LNCAP (cell line): ENCODE measurements around the gene NFATC1.

Experiments used
- TF ChIP-seq, protein P1 (sequence below): fragments of 450-650 bp; IDR thresholded peaks from 2 replicates; pipeline ENCODE4 v1.5.1; 2017; ENCODE audit warnings: mild to moderate bottlenecking

Gene NFATC1

DNA sequence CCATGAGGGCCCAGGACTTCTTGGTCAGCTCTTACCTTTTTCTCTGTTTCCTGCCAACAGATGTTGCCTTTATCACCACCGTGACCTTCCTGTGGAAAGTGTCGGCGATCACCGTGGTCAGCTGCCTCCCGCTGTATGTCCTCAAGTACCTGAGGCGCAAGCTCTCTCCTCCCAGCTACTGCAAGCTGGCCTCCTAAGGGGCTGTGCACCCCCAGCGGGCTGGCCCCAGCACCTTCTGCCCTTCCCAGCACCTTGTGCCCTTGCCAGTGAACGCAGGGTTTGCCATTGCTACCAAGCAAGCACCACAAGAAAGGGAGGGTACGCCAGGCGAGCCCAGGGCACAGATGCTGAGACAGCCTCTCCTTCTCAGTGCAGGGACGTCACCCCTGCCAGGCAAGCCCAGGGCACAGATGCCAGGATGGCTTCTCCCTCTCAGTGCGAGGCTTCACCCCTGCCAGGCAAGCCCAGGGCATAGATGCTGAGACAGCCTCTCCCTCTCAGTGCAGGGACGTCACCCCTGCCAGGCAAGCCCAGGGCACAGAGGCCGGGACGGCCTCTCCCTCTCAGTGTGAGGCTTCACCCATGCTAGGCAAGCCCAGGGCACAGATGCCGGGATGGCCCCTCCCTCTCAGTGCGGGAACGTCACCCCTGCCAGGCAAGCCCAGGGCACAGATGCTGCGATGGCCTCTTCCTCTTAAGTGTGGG is 18.4 kb upstream of the NFATC1 start:
- TF ChIP-seq, protein P1, sequence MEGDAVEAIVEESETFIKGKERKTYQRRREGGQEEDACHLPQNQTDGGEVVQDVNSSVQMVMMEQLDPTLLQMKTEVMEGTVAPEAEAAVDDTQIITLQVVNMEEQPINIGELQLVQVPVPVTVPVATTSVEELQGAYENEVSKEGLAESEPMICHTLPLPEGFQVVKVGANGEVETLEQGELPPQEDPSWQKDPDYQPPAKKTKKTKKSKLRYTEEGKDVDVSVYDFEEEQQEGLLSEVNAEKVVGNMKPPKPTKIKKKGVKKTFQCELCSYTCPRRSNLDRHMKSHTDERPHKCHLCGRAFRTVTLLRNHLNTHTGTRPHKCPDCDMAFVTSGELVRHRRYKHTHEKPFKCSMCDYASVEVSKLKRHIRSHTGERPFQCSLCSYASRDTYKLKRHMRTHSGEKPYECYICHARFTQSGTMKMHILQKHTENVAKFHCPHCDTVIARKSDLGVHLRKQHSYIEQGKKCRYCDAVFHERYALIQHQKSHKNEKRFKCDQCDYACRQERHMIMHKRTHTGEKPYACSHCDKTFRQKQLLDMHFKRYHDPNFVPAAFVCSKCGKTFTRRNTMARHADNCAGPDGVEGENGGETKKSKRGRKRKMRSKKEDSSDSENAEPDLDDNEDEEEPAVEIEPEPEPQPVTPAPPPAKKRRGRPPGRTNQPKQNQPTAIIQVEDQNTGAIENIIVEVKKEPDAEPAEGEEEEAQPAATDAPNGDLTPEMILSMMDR: no peak

DNA sequence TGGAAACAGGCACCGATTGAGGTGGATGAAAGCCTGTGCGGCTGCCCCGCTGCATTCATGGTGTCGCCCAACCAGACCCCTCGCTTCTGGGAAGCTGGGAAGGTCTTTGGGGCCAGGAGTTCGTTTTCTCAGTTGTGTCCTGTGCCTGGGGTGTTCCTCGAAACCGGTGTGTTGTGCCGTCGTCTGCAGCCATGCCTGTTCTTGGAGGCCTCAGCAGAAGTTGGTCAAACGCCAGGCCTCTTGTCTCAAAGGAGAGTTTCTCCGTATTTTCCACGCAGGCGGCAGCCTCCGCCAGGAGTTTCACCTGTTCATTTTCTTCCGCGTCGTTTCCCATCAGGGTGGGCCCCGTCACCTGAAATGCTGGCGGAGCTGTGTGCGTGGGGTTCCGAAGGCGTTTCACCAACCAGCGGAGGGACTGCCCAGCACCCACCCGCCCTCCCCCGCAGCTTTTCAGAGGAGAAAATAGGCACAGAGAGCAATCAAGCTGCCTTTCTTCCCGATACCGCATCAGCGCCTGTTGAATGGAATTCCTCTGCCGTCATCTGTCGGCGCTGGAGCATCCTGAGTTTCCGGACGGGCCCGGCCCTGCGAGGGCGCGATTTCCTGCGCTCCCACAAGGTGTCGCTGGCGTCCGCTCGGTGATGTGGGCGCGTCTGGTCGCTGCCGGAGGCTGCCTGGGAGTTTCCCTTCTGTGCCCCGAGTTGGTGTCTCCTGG is 17.0 kb upstream of the NFATC1 start:
- TF ChIP-seq, protein P1: peak; percentile 95

DNA sequence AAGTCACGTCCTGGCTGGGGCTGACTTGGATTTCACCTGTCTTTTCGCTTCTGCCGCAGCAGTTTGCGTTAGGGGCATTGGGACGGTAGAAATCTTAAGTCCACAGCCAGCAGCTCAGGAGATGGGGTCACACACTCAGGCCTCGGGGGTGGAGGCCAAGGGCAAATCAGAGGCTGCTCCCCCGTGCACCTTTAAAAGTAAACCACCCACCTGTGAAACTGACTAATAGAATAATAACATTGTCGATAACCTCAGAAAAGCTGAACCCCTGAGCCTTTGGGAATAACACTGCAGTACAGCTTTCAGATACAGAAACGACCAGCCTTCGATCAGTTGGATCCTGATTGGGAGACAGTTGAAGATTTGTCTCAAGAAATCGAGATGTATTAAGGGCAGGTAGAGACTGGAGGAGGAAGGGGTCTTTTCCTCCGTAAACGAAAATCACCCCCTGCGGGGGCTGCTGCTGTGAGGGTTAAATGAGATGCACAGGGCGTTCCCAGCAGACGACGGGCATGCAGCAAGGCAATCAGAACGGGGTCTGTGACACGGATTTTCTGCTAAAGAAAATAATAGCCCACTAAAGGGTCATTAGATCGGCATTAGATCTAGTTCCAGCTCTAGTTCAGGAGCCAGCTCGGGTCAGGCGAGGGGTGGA is 16.4 kb upstream of the NFATC1 start:
- TF ChIP-seq, protein P1: peak; percentile 16; the same call in 1 of the 2 replicates

DNA sequence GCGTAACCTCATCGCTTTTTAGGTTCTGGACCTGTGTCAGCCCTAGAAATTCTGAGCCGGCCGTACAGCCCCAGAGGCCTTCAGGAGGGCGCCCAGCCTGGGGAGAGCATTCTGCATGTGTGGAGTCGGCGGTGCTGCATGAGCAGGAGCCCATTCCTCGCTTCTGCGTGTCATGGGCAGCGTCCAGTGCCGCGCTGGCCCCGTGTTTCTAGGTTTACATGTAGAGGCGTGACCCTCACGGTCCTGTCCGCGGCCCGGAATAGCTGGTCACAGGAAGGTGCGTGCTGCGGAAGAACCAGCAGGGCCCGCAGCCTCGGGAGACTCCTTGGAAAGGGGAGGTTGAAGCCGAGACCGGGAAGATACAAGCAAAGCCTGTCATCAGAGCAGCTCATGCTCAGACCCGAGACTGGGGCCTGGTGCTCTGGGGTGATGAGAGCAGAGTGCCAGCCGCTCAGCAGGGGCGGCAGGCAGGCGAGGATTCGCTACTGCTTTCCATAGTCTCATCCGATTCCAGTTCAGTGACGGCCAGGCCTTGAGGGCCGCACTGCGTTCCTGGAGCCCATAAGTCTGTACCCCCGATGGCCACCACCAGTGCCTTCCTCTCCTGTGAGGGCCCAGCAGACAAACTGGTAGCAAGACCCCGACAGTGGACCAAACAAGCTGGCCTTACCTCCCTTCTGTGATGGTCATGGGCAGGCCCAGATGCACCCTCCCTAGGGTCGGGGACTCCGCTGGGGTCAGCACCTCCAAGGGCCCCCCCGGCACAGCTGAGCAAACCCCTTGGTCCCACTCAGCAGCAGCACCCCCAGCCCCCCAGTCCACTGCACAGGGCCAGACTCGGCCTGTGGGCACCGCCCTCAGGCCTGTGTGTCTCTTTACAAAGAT is 15.6 kb upstream of the NFATC1 start:
- TF ChIP-seq, protein P1: no peak

DNA sequence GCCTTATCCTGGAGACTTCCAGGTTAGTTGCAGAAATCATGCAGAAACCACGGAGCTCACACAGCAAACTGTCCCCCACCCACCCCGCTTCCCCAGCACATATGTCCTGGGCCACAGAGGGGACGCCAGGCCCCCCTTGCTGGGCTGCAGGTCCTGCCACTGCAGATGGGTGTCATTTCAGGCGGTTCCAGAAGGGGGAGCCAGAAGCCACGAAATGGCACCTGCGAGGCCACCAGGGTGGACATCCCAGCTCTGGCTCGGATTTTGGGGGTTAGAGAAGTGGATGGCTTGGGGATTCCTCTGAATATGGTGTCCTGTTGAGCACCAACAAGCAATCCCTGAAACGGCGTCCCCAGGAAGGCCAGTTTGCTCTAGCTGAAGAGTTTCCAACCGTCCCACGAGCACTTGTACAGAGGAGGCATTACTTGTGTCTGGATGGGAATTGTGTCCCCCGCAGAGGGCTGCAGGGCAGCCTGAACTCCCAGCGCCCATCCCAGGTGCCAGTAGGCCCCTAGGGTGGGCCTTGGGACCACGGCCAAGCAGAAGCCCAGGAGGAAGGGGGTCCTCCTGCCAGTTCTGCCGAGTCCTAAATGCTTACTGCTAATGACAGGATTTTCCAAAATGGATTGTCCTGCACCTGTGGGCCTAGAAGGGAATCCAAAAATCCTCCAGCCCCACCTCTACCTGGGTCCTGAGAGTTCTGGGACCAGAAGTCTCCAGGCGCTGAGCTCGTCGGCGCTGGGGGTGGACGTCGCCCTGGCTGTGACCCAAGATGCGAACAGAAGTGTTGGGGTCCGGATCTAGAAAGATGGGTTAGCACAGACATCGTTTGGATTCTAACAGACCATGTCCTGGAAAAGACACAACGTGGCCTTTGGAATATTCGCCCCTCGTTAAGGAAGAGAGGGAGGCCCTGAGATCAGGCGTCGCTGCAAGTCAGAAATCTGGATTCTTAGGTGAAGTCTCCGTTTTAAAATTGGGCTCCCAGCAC is 14.6 kb upstream of the NFATC1 start:
- TF ChIP-seq, protein P1: peak; percentile 84

DNA sequence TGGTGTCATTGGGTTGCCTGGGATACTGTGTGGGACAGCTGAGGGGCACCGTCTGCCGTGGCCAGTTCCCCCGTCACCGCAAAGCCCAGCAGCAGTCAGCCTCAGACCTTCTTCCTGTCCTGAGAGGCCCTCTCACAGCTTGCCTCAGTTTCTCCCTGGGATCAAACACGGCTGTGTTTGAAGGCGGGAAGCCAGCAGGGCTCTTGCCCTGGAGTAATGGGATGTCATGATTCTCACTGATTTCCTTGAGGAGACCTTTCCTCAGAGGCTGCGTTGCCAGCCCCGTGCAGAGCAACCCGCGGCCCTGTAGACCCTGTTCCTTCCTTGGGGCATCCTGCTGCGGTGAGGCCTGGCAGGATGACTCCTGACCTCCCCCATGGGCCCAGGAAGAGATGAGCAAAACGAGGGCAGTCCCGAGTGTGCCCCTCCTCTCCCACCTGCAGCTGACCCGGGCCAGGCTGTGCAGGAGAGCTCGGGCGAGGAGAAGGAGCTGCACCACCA is 13.9 kb upstream of the NFATC1 start:
- TF ChIP-seq, protein P1: no peak
